ENCODE results near the gene LAMA4.

LAMA4 gene

GRCh38 chr6:112209131-112209530 lies 45.2 kb downstream of the LAMA4 start:
- TF ChIP-seq CREB1 (IDR thresholded peaks at IDR 0.05; ENCODE audit: low read depth), result no peak
- TF ChIP-seq TEAD4 (IDR thresholded peaks at IDR 0.05), result no peak
- no peak for TF ChIP-seq TAF1 (IDR thresholded peaks at IDR 0.05; ENCODE audit: low read depth)
- TF ChIP-seq RAD21 (IDR thresholded peaks at IDR 0.05; ENCODE audit: low read depth), result no peak
- TF ChIP-seq EP300 (IDR thresholded peaks at IDR 0.05; ENCODE audit: borderline replicate concordance), result no peak
- TF ChIP-seq TCF12 (IDR thresholded peaks at IDR 0.05; ENCODE audit: low read depth), result no peak
- TF ChIP-seq YY1 (IDR thresholded peaks at IDR 0.05; ENCODE audit: low read depth), result no peak
- no peak for TF ChIP-seq MAX (IDR thresholded peaks at IDR 0.05)
- no peak for TF ChIP-seq CEBPB (IDR thresholded peaks at IDR 0.05)
- no peak for TF ChIP-seq FOXM1 (IDR thresholded peaks at IDR 0.05; ENCODE audit: borderline replicate concordance, low read depth)
- TF ChIP-seq ZBTB7A (IDR thresholded peaks at IDR 0.05; ENCODE audit: low read depth), result no peak

- no peak for TF ChIP-seq CREB1 (IDR thresholded peaks at IDR 0.05; ENCODE audit: low read depth)
- TF ChIP-seq REST (IDR thresholded peaks at IDR 0.05; ENCODE audit: low read depth), result no peak
- TF ChIP-seq NFIC (IDR thresholded peaks at IDR 0.05), result no peak
- TF ChIP-seq EGR1 (IDR thresholded peaks at IDR 0.05), result no peak
- TF ChIP-seq TCF12 (IDR thresholded peaks at IDR 0.05; ENCODE audit: low read depth), result no peak
- no peak for TF ChIP-seq CEBPB (IDR thresholded peaks at IDR 0.05)
- TF ChIP-seq TEAD4 (IDR thresholded peaks at IDR 0.05), result no peak
- no peak for TF ChIP-seq USF1 (IDR thresholded peaks at IDR 0.05)
- TF ChIP-seq RAD21 (IDR thresholded peaks at IDR 0.05; ENCODE audit: low read depth), result no peak
- no peak for TF ChIP-seq FOXM1 (IDR thresholded peaks at IDR 0.05; ENCODE audit: borderline replicate concordance, low read depth)
- TF ChIP-seq TAF1 (IDR thresholded peaks at IDR 0.05; ENCODE audit: low read depth), result no peak
- no peak for TF ChIP-seq MAX (IDR thresholded peaks at IDR 0.05)
- no peak for TF ChIP-seq EP300 (IDR thresholded peaks at IDR 0.05; ENCODE audit: borderline replicate concordance)
- TF ChIP-seq ZBTB7A (IDR thresholded peaks at IDR 0.05; ENCODE audit: low read depth), result no peak
- no peak for TF ChIP-seq YY1 (IDR thresholded peaks at IDR 0.05; ENCODE audit: low read depth)
Measured at GRCh38 chr6:112207776-112208175, 46.6 kb downstream of the LAMA4 start.

GRCh38 chr6:112207131-112207530 lies 47.2 kb downstream of the LAMA4 start:
- TF ChIP-seq EGR1 (IDR thresholded peaks at IDR 0.05), result no peak
- TF ChIP-seq TCF12 (IDR thresholded peaks at IDR 0.05; ENCODE audit: low read depth), result no peak
- TF ChIP-seq TEAD4 (IDR thresholded peaks at IDR 0.05), result no peak
- no peak for TF ChIP-seq REST (IDR thresholded peaks at IDR 0.05; ENCODE audit: low read depth)

GRCh38 chr6:112206110-112206458 lies 48.3 kb downstream of the LAMA4 start:
- TF ChIP-seq TEAD4 (IDR thresholded peaks at IDR 0.05) (no peak; the same call in 1 of the 2 replicates), FOXM1 (IDR thresholded peaks at IDR 0.05; ENCODE audit: borderline replicate concordance, low read depth) (peak; percentile 47; the same call in 1 of the 2 replicates), RAD21 (IDR thresholded peaks at IDR 0.05; ENCODE audit: low read depth) (no peak), EGR1 (IDR thresholded peaks at IDR 0.05) (no peak), MAX (IDR thresholded peaks at IDR 0.05) (no peak), EP300 (IDR thresholded peaks at IDR 0.05; ENCODE audit: borderline replicate concordance) (peak; percentile 64; the same call in 1 of the 2 replicates), USF1 (IDR thresholded peaks at IDR 0.05) (no peak), ZBTB7A (IDR thresholded peaks at IDR 0.05; ENCODE audit: low read depth) (no peak), REST (IDR thresholded peaks at IDR 0.05; ENCODE audit: low read depth) (no peak), TAF1 (IDR thresholded peaks at IDR 0.05; ENCODE audit: low read depth) (no peak), CEBPB (IDR thresholded peaks at IDR 0.05) (no peak), YY1 (IDR thresholded peaks at IDR 0.05; ENCODE audit: low read depth) (no peak), CREB1 (IDR thresholded peaks at IDR 0.05; ENCODE audit: low read depth) (no peak), TCF12 (IDR thresholded peaks at IDR 0.05; ENCODE audit: low read depth) (peak; percentile 54), NFIC (IDR thresholded peaks at IDR 0.05) (peak; percentile 58)
